ENCODE results near the gene MAP3K4. TPM values are rescaled to one million over a fixed set of nuclear protein-coding genes. Genes with fewer than 3 reads are reported as not detected.

Gene MAP3K4
- total RNA-seq, 4 donors from 2014 or later, result 22.5 to 38.0 (median 27.4) TPM

GRCh38 chr6:161138543-161139303, 147.2 kb downstream of the MAP3K4 start:
- no peak for DNase-seq
- Histone ChIP-seq H3K4me1 (peaks cover 0 to 25% (median 8%) of the 10 kb centered on the region in 3 donors), H3K36me3 (peaks cover 0 to 50% (median 5%) of the 10 kb centered on the region in 3 donors), H3K27me3 (no peaks in the 10 kb centered on the region), H3K27ac (peak overlapping the region in 1 of 4 donors; percentile 45), H3K9me3 (no peaks in the 10 kb centered on the region), H3K4me3 (no peak overlapping the region)
- intact Hi-C loops (cut with DNase I), result no loop called here
- 85 to 91% methylated on average over 2 to 13 of the region's 23 CpGs for WGBS, 2 donors
- TF ChIP-seq, protein P1, sequence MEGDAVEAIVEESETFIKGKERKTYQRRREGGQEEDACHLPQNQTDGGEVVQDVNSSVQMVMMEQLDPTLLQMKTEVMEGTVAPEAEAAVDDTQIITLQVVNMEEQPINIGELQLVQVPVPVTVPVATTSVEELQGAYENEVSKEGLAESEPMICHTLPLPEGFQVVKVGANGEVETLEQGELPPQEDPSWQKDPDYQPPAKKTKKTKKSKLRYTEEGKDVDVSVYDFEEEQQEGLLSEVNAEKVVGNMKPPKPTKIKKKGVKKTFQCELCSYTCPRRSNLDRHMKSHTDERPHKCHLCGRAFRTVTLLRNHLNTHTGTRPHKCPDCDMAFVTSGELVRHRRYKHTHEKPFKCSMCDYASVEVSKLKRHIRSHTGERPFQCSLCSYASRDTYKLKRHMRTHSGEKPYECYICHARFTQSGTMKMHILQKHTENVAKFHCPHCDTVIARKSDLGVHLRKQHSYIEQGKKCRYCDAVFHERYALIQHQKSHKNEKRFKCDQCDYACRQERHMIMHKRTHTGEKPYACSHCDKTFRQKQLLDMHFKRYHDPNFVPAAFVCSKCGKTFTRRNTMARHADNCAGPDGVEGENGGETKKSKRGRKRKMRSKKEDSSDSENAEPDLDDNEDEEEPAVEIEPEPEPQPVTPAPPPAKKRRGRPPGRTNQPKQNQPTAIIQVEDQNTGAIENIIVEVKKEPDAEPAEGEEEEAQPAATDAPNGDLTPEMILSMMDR (IDR thresholded peaks at IDR 0.05), result no peak
- no peak for TF ChIP-seq POLR2A (IDR thresholded peaks at IDR 0.05)

DNA sequence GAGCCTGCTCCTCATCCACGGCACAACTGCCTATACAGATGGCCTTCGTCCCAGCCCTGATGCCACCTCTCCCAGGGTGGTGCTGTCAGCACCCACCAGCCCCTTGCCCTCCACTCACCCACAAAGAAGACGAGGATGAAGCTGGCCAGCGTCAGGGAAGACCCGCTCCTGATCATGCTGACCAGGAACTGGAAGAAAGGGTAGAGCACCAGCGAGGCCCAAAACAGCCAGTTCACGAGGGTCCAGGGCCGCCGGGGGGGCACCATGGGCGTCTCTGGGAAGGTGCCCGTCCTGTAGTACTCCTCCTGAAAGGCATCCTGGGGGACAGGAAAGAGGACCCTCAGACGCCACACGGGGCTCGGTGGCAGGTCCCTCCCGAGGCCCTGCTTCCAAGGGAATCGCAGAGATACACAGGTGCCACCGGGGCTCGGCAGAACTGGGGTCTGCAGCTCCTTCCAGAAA, 147.8 kb downstream of the MAP3K4 start:
- DNase-seq, result no peak
- H3K27me3 ChIP-seq, result no peaks in the 10 kb centered on the region
- H3K4me3 ChIP-seq, result no peak overlapping the region
- peak overlapping the region in 2 of 4 donors; percentile 48 to 52 for H3K27ac ChIP-seq
- H3K9me3 ChIP-seq, result no peaks in the 10 kb centered on the region
- intact Hi-C loops (cut with DNase I), result no loop called here
- peaks cover 0 to 48% (median 5%) of the 10 kb centered on the region in 3 donors for H3K36me3 ChIP-seq
- WGBS, 2 donors, result 91% methylated on average over 8 of the region's 18 CpGs; no CpG with 5 or more reads in 1 of the 2 donors
- peaks cover 0 to 25% (median 8%) of the 10 kb centered on the region in 3 donors for H3K4me1 ChIP-seq
- no peak for TF ChIP-seq POLR2A (IDR thresholded peaks at IDR 0.05)
- TF ChIP-seq, protein P1 (IDR thresholded peaks at IDR 0.05), result no peak

GRCh38 chr6:161139766-161140553, 148.4 kb downstream of the MAP3K4 start:
- DNase-seq, result no peak
- no peak overlapping the region for H3K4me3 ChIP-seq
- 12 to 100% methylated on average over 3 to 4 of the region's 28 CpGs for WGBS, 2 donors
- no peaks in the 10 kb centered on the region for H3K9me3 ChIP-seq
- peak overlapping the region in 3 of 4 donors; percentile 16 to 52 (median 48) for H3K27ac ChIP-seq
- intact Hi-C loops (cut with DNase I), result no loop called here
- peaks cover 0 to 42% (median 5%) of the 10 kb centered on the region in 3 donors for H3K36me3 ChIP-seq
- no peaks in the 10 kb centered on the region for H3K27me3 ChIP-seq
- peaks cover 0 to 25% (median 8%) of the 10 kb centered on the region in 3 donors for H3K4me1 ChIP-seq
- no peak for TF ChIP-seq POLR2A (IDR thresholded peaks at IDR 0.05)
- TF ChIP-seq, protein P1 (IDR thresholded peaks at IDR 0.05), result peak in 2 of 6 experiments; percentile 37 to 58

DNA sequence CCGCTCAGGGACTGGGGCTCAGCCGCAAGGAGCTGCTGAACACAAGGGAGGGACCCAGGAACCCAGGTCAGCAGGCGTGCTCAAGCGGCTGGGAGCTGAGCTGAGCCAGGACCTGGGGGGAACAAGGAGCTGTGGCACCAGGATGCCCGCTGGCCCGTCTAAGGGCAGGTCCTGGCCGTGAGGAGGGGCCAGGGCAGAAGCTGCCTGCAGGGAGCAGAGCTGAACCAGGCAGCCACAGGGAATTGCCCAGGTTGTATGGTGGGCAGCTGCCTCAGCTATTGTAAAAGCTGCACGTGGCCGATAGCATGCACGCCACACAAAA, 148.9 kb downstream of the MAP3K4 start:
- H3K4me3 ChIP-seq, result no peak overlapping the region
- intact Hi-C loops (cut with DNase I), result no loop called here
- no peak for DNase-seq
- H3K4me1 ChIP-seq, result peaks cover 0 to 25% (median 8%) of the 10 kb centered on the region in 3 donors
- H3K9me3 ChIP-seq, result no peaks in the 10 kb centered on the region
- 91 to 97% methylated on average over 3 to 4 of the region's 10 CpGs for WGBS, 2 donors
- H3K36me3 ChIP-seq, result peaks cover 0 to 36% (median 5%) of the 10 kb centered on the region in 3 donors
- no peaks in the 10 kb centered on the region for H3K27me3 ChIP-seq
- no peak for TF ChIP-seq POLR2A (IDR thresholded peaks at IDR 0.05)
- TF ChIP-seq, protein P1 (IDR thresholded peaks at IDR 0.05), result no peak
- H3K27ac ChIP-seq, result no peak overlapping the region

DNA sequence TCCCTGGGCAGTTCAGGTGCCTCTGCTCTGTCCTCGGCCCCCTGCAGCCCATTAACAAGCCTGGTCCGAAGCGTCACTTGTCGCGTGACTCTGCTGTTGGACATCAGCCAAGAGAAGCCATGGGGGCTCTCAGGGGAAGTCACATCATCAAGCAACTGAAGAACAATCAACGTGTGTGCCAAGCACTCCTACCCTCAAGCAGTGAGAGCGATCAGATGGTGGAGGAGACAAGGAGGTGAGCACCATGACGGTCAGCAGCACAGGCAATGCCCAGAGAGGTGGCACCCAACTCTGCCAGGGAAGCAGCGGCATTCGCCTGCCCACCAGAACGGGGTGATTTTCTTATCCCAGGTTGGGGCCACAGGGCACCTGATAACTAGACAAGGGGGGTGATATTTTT, 149.6 kb downstream of the MAP3K4 start:
- no peaks in the 10 kb centered on the region for H3K9me3 ChIP-seq
- intact Hi-C loops (cut with DNase I), result no loop called here
- H3K4me1 ChIP-seq, result peaks cover 0 to 25% (median 8%) of the 10 kb centered on the region in 3 donors
- H3K27ac ChIP-seq, result no peak overlapping the region
- DNase-seq, result no peak
- H3K27me3 ChIP-seq, result no peaks in the 10 kb centered on the region
- WGBS, 2 donors, result 82 to 83% methylated on average over 7 of the region's 11 CpGs
- peaks cover 0 to 30% (median 3%) of the 10 kb centered on the region in 3 donors for H3K36me3 ChIP-seq
- H3K4me3 ChIP-seq, result no peak overlapping the region
- no peak for TF ChIP-seq POLR2A (IDR thresholded peaks at IDR 0.05)
- TF ChIP-seq, protein P1 (IDR thresholded peaks at IDR 0.05), result no peak

Data from esophagus squamous epithelium (tissue), 5 donors.